ENCODE results near the gene PNMA6F.

DNA sequence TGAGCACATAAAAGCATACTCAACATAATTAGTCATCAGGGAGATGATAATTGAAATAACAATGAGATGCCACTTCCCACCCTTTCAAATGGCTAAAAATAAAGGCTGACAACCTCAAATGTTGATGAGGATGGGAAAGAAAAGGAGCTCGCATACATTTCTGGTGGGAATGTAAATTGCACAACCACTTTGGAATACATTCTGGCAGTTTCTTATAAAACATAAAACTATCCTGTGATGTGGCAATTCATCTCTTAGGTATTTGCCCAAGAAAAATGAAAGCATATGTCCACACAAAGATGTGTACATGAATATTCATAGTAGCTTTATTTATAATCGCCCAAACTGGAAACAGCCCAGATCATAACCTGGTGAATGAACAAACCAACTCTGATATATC lies 11.7 kb upstream of the PNMA6F start:
- TF ChIP-seq, protein P1, sequence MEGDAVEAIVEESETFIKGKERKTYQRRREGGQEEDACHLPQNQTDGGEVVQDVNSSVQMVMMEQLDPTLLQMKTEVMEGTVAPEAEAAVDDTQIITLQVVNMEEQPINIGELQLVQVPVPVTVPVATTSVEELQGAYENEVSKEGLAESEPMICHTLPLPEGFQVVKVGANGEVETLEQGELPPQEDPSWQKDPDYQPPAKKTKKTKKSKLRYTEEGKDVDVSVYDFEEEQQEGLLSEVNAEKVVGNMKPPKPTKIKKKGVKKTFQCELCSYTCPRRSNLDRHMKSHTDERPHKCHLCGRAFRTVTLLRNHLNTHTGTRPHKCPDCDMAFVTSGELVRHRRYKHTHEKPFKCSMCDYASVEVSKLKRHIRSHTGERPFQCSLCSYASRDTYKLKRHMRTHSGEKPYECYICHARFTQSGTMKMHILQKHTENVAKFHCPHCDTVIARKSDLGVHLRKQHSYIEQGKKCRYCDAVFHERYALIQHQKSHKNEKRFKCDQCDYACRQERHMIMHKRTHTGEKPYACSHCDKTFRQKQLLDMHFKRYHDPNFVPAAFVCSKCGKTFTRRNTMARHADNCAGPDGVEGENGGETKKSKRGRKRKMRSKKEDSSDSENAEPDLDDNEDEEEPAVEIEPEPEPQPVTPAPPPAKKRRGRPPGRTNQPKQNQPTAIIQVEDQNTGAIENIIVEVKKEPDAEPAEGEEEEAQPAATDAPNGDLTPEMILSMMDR (IDR thresholded peaks at IDR 0.05; ENCODE audit: insufficient read depth, low read depth, low read length) = no peak
- no peak for TF ChIP-seq EZH2 (IDR thresholded peaks at IDR 0.05; ENCODE audit: insufficient read depth, low read length)

Data from astrocyte (in vitro differentiated cells and primary cell).